Measurements from ENCODE around the gene SFXN5. TPM values are rescaled to one million over a fixed set of nuclear protein-coding genes. Genes with fewer than 3 reads are reported as not detected.

SFXN5 gene
- polyA plus RNA-seq, 1 donor (not counting 4 experiments of a cell fraction or from before 2014, with no cell fraction given): 6.3 TPM

- H2AFZ ChIP-seq (ENCODE audit: control insufficient read depth, low read length): no peak overlapping the region
- H3K79me2 ChIP-seq (ENCODE audit: control insufficient read depth, insufficient read depth, low read length): no peaks in the 10 kb centered on the region
- FAIRE-seq: no peak
Measured at GRCh38 chr2:72975017-72975416, 96.5 kb downstream of the SFXN5 start.

DNA sequence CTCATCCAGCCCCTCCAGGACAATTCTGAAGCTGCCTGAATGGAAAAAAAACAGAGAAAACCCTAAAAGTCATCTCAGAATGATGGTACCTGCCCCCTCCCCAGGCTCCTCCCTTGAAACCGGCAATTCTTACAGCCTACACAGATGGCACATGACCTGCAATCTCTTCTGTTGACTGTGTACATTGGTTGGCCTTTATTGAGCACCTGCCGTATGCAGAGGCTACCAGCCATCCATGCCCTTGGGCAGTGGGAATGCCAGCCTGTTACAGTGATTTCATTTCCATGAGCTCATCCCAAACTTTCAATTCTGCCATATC, 97.1 kb downstream of the SFXN5 start:
- H3K4me3 ChIP-seq (ENCODE audit: control insufficient read depth in 2 of 3, extremely low read depth in 1 of 3, insufficient read depth in 2 of 3, low read depth in 1 of 3, low read length in 3 of 3): no peak overlapping the region
- H3K79me2 ChIP-seq (ENCODE audit: control insufficient read depth, insufficient read depth, low read length): no peaks in the 10 kb centered on the region
- no peaks in the 10 kb centered on the region for H3K4me1 ChIP-seq (ENCODE audit: control insufficient read depth, extremely low read depth, insufficient read depth, low read length)
- H3K9me1 ChIP-seq (ENCODE audit: control insufficient read depth, extremely low read depth, insufficient read depth, low read length): no peaks in the 10 kb centered on the region
- peaks cover 0 to 1% of the 10 kb centered on the region in 2 experiments for H3K36me3 ChIP-seq (ENCODE audit: control insufficient read depth in 2 of 2, extremely low read depth in 1 of 2, insufficient read depth in 2 of 2, low read length in 2 of 2)
- DNase-seq (ENCODE audit: low read depth, low spot score) (no peak), FAIRE-seq (no peak)
- no peaks in the 10 kb centered on the region for H3K9me3 ChIP-seq (ENCODE audit: control insufficient read depth, low read depth, low read length)
- no peak overlapping the region for H3K27ac ChIP-seq (ENCODE audit: control insufficient read depth, insufficient read depth, low read length)
- H3K4me2 ChIP-seq (ENCODE audit: control insufficient read depth, extremely low read depth, insufficient read depth, low read depth, low read length): no peak overlapping the region
- no peak overlapping the region for H3K9ac ChIP-seq (ENCODE audit: control insufficient read depth, extremely low read depth, insufficient read depth, low read length)
- H2AFZ ChIP-seq (ENCODE audit: control insufficient read depth, low read length): no peak overlapping the region
- no peak for TF ChIP-seq EZH2 (IDR thresholded peaks at IDR 0.05; ENCODE audit: low read length)
- TF ChIP-seq, protein P1, sequence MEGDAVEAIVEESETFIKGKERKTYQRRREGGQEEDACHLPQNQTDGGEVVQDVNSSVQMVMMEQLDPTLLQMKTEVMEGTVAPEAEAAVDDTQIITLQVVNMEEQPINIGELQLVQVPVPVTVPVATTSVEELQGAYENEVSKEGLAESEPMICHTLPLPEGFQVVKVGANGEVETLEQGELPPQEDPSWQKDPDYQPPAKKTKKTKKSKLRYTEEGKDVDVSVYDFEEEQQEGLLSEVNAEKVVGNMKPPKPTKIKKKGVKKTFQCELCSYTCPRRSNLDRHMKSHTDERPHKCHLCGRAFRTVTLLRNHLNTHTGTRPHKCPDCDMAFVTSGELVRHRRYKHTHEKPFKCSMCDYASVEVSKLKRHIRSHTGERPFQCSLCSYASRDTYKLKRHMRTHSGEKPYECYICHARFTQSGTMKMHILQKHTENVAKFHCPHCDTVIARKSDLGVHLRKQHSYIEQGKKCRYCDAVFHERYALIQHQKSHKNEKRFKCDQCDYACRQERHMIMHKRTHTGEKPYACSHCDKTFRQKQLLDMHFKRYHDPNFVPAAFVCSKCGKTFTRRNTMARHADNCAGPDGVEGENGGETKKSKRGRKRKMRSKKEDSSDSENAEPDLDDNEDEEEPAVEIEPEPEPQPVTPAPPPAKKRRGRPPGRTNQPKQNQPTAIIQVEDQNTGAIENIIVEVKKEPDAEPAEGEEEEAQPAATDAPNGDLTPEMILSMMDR (optimal IDR thresholded peaks at IDR 0.05 in 1 of 3, IDR thresholded peaks at IDR 0.05 in 1 of 3, conservative IDR thresholded peaks at IDR 0.05 in 1 of 3; ENCODE audit: extremely low read depth in 1 of 3, insufficient read depth in 2 of 3, low read length in 3 of 3): no peak
- peaks cover 2% of the 10 kb centered on the region for H4K20me1 ChIP-seq (ENCODE audit: control insufficient read depth, extremely low read depth, insufficient read depth, low read length)
- dilution Hi-C loops (cut with MboI; ENCODE audit: extremely low pct_ligation_motif_present, low sequenced_read_pairs): no loop called here
- no peaks in the 10 kb centered on the region for H3K27me3 ChIP-seq (ENCODE audit: control insufficient read depth, extremely low read depth, insufficient read depth, low read length)

More at GRCh38 chr2:72975017-72975416, 96.5 kb downstream of the SFXN5 start:
- Histone ChIP-seq H3K4me1 (ENCODE audit: control insufficient read depth, extremely low read depth, insufficient read depth, low read length) (no peaks in the 10 kb centered on the region), H3K9me3 (ENCODE audit: control insufficient read depth, low read depth, low read length) (no peaks in the 10 kb centered on the region), H3K4me3 (ENCODE audit: control insufficient read depth in 2 of 3, extremely low read depth in 1 of 3, insufficient read depth in 2 of 3, low read depth in 1 of 3, low read length in 3 of 3) (no peak overlapping the region), H4K20me1 (ENCODE audit: control insufficient read depth, extremely low read depth, insufficient read depth, low read length) (peaks cover 2% of the 10 kb centered on the region), H3K9me1 (ENCODE audit: control insufficient read depth, extremely low read depth, insufficient read depth, low read length) (no peaks in the 10 kb centered on the region), H3K27ac (ENCODE audit: control insufficient read depth, insufficient read depth, low read length) (no peak overlapping the region), H3K36me3 (ENCODE audit: control insufficient read depth in 2 of 2, extremely low read depth in 1 of 2, insufficient read depth in 2 of 2, low read length in 2 of 2) (peaks cover 0 to 1% of the 10 kb centered on the region in 2 experiments), H3K9ac (ENCODE audit: control insufficient read depth, extremely low read depth, insufficient read depth, low read length) (no peak overlapping the region), H3K27me3 (ENCODE audit: control insufficient read depth, extremely low read depth, insufficient read depth, low read length) (no peaks in the 10 kb centered on the region), H3K4me2 (ENCODE audit: control insufficient read depth, extremely low read depth, insufficient read depth, low read depth, low read length) (no peak overlapping the region)
- dilution Hi-C loops (cut with MboI; ENCODE audit: extremely low pct_ligation_motif_present, low sequenced_read_pairs): no loop called here
- no peak for DNase-seq (ENCODE audit: low read depth, low spot score)
- TF ChIP-seq EZH2 (IDR thresholded peaks at IDR 0.05; ENCODE audit: low read length): no peak
- TF ChIP-seq, protein P1 (optimal IDR thresholded peaks at IDR 0.05 in 1 of 3, IDR thresholded peaks at IDR 0.05 in 1 of 3, conservative IDR thresholded peaks at IDR 0.05 in 1 of 3; ENCODE audit: extremely low read depth in 1 of 3, insufficient read depth in 2 of 3, low read length in 3 of 3): no peak
